ENCODE data around the gene ADGRE2. TPM values are rescaled to one million over a fixed set of nuclear protein-coding genes. Genes with fewer than 3 reads are reported as not detected.
"Not testable (repeated sequence)": the region's sequence is repeated elsewhere in the genome, so short reads cannot be mapped to it uniquely, and the experiment has no call there.

Gene ADGRE2
- total and polyA plus RNA-seq, 4 donors = 0.40 to 5.3 (median 1.2) TPM

GRCh38 chr19:14786421-14786851, 8.1 kb upstream of the ADGRE2 start:
- Histone ChIP-seq H3K27me3 (ENCODE audit: control insufficient read depth in 4 of 4, insufficient read depth in 4 of 4, low read length in 3 of 4) (peaks cover 0 to 4% (median 0%) of the 10 kb centered on the region in 4 donors), H3K9me3 (ENCODE audit: control insufficient read depth in 4 of 4, low read length in 3 of 4) (no peaks in the 10 kb centered on the region), H3K4me3 (ENCODE audit: low read depth in 1 of 3, low read length in 3 of 3) (no peak overlapping the region), H3K4me1 (ENCODE audit: control insufficient read depth in 4 of 4, insufficient read depth in 4 of 4, low read length in 3 of 4) (no peaks in the 10 kb centered on the region), H3K9ac (ENCODE audit: low read depth in 1 of 2, low read length in 2 of 2) (no peak overlapping the region), H3K36me3 (ENCODE audit: control insufficient read depth in 4 of 4, insufficient read depth in 3 of 4, low read depth in 1 of 4, low read length in 3 of 4) (no peaks in the 10 kb centered on the region), H3K27ac (ENCODE audit: low read depth in 1 of 2, low read length in 2 of 2) (no peak overlapping the region)
- DNase-seq (ENCODE audit: low spot score) = peak; percentile 48
- 20% methylated on average over 18 of the region's 18 CpGs for WGBS
- no peak for TF ChIP-seq RXRA (IDR thresholded peaks at IDR 0.05)
- TF ChIP-seq MAX (IDR thresholded peaks at IDR 0.05) = no peak
- TF ChIP-seq CTCF (IDR thresholded peaks at IDR 0.05; ENCODE audit: low read depth, low read length, missing input control) = peak; percentile 18
- TF ChIP-seq RAD21 (IDR thresholded peaks at IDR 0.05) = peak in 1 of 2 donors; percentile 59

GRCh38 chr19:14785102-14785793, 6.9 kb upstream of the ADGRE2 start:
- not testable (repeated sequence) for H3K27me3 ChIP-seq (ENCODE audit: control insufficient read depth in 4 of 4, insufficient read depth in 4 of 4, low read length in 3 of 4); H3K36me3 ChIP-seq (ENCODE audit: control insufficient read depth in 4 of 4, insufficient read depth in 3 of 4, low read depth in 1 of 4, low read length in 3 of 4); H3K9ac ChIP-seq (ENCODE audit: low read depth in 1 of 2, low read length in 2 of 2); H3K9me3 ChIP-seq (ENCODE audit: control insufficient read depth in 4 of 4, low read length in 3 of 4); DNase-seq (ENCODE audit: low spot score); H3K4me1 ChIP-seq (ENCODE audit: control insufficient read depth in 4 of 4, insufficient read depth in 4 of 4, low read length in 3 of 4); H3K4me3 ChIP-seq (ENCODE audit: low read depth in 1 of 3, low read length in 3 of 3)
- H3K27ac ChIP-seq (ENCODE audit: low read depth in 1 of 2, low read length in 2 of 2) = peak overlapping the region in 1 of 2 donors; percentile 28
- whole genome bisulfite sequencing = 58% methylated on average over 9 of the region's 11 CpGs

- not testable (repeated sequence) for H3K27me3 ChIP-seq (ENCODE audit: control insufficient read depth in 4 of 4, insufficient read depth in 4 of 4, low read length in 3 of 4); H3K4me3 ChIP-seq (ENCODE audit: low read depth in 1 of 3, low read length in 3 of 3); H3K27ac ChIP-seq (ENCODE audit: low read depth in 1 of 2, low read length in 2 of 2); H3K4me1 ChIP-seq (ENCODE audit: control insufficient read depth in 4 of 4, insufficient read depth in 4 of 4, low read length in 3 of 4); DNase-seq (ENCODE audit: low spot score); H3K9me3 ChIP-seq (ENCODE audit: control insufficient read depth in 4 of 4, low read length in 3 of 4); H3K36me3 ChIP-seq (ENCODE audit: control insufficient read depth in 4 of 4, insufficient read depth in 3 of 4, low read depth in 1 of 4, low read length in 3 of 4); H3K9ac ChIP-seq (ENCODE audit: low read depth in 1 of 2, low read length in 2 of 2)
- WGBS = 51% methylated on average over 9 of the region's 10 CpGs
Measured at GRCh38 chr19:14784730-14785101, 6.4 kb upstream of the ADGRE2 start.

GRCh38 chr19:14783410-14783998, 5.1 kb upstream of the ADGRE2 start:
- DNase-seq (ENCODE audit: low spot score); H3K4me3 ChIP-seq (ENCODE audit: low read depth in 1 of 3, low read length in 3 of 3); H3K27me3 ChIP-seq (ENCODE audit: control insufficient read depth in 4 of 4, insufficient read depth in 4 of 4, low read length in 3 of 4); H3K36me3 ChIP-seq (ENCODE audit: control insufficient read depth in 4 of 4, insufficient read depth in 3 of 4, low read depth in 1 of 4, low read length in 3 of 4); H3K9me3 ChIP-seq (ENCODE audit: control insufficient read depth in 4 of 4, low read length in 3 of 4); H3K4me1 ChIP-seq (ENCODE audit: control insufficient read depth in 4 of 4, insufficient read depth in 4 of 4, low read length in 3 of 4); H3K9ac ChIP-seq (ENCODE audit: low read depth in 1 of 2, low read length in 2 of 2): not testable (repeated sequence)
- peak overlapping the region in 1 of 2 donors; percentile 12 for H3K27ac ChIP-seq (ENCODE audit: low read depth in 1 of 2, low read length in 2 of 2)
- 53% methylated on average over 7 of the region's 8 CpGs for WGBS
